Stimulated activated naive CD8-positive, alpha-beta T cell treated with anti-CD3 and anti-CD28 coated beads, Interleukin-15, Interleukin-2, amounts not matched to agents 100 U/mL and 50 U/mL, for 24 hours (primary cell): ENCODE data around the gene SRSF8.

Experiments
- ATAC-seq: fragments of 150-1000 bp; cut with Tn5 transposase; one replicate; pipeline ENCODE4 v1.10.0; 2021
- DNase-seq: peaks from one replicate; pipeline ENCODE4 v3.0.0; 2021

The SRSF8 gene

DNA sequence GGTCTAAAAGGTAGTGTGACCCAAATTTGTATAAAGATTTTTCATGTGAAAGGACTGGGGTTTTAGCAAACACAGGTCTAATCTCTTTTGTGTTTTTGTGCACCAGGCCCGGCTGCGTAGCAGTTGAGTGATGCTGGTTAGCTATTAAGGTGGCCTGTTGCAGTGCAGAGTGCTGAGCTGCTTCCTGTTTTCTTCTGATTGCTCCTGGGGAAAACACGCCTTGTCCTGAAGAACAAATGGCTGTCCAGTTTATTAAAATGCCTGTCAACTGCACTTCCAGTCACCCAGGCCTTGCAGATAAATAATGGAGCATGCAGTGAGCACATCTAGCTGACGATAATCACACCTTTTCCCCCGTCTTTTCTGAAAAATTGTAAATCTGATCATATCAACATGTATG, 1.8 kb downstream of the SRSF8 start:
- DNase-seq = peak; percentile 64

DNA sequence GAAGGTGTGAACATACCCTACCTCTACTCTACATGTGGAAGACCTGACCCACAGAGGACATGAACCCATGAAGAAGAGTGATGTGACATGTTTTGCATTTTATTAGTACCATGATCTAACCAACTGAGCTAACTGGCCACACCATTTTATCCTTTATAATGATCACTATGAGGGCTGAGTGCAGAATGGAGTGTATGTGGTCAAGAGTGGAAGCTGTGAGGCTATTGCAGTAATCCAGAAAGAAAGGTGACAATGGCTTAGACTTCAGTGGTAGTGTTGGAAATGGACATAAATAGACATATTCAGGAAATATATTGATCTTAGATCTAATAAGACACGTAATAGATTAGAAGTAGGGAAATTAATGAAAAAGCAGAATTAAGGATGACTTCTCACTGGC, 3.8 kb downstream of the SRSF8 start:
- DNase-seq (no peak), ATAC-seq (no peak)

More for the DNA sequence above, 1.8 kb downstream of the SRSF8 start:
- ATAC-seq = peak; percentile 87

DNA sequence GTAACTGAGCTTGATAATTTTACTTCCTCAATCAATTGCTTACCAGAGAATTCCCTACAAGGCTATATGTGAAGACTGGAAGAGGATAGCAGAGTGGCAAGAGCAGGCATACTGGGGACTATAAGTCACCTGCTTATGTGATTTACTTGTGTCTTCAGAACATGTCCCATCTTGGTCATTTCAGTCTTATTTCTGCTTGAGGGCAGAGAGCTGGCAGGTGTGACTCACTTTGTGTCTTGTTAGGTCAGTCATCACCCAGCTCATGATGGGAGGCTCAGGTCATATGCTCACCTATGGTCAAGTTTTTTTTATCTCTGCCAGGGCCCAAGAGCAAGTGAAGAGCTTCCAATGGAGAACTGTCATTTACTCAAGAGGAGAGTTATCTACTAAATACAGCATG, 6.2 kb downstream of the SRSF8 start:
- DNase-seq (no peak), ATAC-seq (no peak)

DNA sequence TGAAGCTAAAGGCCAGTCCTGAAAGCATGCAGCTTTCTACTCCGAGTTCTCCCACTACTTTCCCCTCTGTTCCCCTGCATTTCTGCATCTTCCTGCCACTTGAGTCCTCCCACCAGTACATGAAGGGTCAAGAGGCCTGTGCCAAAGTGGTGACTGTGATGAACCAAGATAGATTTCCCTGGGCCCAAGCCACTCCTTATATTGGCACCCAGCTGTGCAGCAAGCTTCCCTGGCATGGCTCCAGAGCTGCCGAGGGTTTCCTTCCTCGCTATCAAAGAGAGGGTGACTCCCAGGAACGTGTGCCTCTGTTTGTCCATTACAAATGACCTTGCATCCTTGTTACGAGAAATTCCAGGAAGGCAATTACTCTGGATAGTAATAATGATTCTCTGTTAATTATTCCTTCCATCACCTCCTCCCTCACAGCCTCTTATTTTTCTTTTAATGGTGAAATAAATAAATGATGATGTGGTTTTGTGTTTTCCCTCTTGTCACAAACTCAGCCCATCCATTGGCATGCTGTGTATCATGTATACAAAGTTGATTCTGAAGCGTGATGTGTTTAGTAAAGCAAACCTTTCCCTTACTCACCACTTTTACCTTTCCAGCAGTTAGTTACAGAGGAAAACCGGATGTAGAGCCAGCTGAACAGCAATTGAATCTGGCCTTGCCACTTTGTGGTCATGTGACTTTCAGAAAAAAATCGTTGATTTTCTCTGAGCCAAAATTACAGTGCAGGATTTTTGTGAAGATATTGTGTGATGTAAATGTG, 8.3 kb downstream of the SRSF8 start:
- DNase-seq = no peak
- ATAC-seq = no peak

DNA sequence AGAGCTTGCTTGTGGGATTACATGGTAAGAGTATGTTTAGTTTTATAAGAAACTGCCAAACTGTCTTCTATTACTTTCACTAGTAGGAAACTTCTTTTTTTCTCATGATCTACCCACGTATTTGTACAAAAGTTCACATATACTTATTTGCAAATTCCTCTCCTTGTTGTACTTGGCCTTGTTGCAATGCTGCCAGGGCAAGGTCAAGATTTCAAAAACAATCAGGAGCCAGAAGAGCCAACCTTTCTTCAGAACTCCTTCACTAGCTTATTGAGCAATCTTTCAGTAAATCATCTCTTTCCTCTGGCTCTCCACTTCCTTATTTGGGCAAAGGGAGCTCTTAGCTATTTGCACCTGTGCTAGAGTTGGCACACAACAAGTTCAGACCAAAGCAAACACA, 9.7 kb downstream of the SRSF8 start:
- DNase-seq = no peak
- no peak for ATAC-seq

DNA sequence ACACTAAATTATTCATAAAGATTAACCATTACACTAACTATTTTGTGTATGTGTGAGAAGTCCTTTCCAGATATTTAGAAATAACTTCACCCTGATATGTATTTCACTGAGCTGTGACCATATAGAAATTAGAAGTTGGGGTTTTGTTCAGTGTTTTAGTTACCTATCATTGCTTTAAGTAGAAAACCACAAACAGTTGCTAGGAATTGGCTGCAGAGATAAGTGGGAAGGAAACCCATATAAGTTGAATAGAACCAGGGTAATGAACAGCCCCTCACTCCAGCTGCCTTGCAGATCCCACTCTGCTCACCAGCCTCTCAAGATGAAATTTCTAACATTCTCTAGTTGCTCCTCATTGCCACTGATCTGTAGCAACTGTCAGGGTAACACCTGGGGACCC, 10.3 kb downstream of the SRSF8 start:
- ATAC-seq (no peak), DNase-seq (no peak)

DNA sequence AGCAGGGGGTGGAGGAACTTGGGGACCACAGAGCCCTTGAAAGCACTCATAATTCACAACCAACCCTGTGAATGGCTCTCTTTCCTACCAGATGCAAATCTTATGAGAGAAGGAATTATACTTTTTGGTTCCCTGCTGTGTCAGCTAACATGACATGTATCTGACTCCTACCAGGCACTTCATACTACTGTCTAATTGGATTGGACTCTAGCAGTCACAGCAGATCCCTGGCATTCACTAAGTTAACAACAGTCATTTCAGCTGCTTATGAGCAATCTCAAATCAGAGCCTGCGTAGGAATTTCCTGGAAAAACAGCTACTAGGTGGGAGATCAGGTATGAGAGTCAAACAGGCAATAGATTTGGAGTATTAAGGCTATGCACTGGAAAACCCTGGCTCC, 11.8 kb downstream of the SRSF8 start:
- no peak for DNase-seq
- ATAC-seq = no peak

DNA sequence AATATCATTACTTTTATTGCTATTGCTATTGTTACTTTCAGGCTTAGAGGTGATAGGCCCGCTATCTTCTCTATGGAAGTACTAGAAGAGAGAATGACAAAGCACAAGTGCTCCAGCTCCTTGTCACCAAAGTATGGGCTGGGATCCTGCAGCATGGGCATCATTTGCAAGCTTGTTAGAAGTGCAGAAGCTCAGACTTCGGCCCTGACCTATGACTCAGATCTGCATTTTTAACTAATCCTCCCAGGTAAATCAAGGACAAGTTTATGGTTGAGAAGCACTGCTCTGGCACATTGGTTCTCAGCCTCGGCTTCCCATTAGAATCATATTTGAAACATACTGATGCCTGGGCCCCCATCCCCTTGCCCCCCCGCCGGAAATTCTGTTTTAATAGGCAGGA, 14.3 kb downstream of the SRSF8 start:
- DNase-seq = no peak

DNA sequence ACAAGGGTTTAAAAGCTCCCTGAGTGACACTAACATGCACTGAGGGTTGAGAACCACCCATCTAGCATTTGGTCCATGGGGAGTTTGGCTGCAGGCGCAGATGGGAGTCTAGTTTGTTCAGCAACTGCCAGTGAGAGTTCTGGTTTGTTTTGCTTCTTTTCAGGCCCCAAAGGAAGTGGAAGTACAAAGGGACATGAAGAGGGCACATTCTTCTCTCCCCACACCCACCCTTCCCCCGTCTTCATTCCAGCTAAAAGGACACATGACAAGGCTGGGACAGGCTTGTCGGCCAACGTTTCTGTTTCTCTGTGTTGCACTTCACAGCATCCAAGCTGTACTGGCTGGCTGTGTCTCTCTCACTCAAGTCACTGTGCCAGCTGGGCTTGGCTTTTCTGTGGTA, 14.7 kb downstream of the SRSF8 start:
- no peak for DNase-seq
- no peak for ATAC-seq

More for the DNA sequence above, 14.3 kb downstream of the SRSF8 start:
- ATAC-seq = no peak

DNA sequence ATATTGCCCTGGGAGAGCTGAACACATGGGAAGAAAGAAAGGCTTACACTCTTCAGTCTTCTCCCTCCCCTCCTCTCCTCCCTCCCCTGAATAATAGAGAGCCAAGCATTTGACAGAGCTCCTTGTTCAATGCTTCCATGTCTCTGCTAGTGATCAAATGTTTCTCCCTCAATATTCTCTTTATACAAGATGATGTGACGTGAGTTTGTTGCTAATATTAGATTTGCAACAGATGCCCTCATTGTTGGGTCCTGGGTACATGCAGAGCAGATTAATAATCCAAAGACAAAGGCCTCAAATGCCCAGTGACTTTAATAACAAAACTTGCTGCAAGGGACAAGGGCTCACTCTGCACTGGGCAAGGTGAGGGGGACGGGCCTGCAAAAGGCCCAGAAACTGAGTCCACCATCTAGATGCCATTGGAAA, 15.9 kb downstream of the SRSF8 start:
- no peak for ATAC-seq

DNA sequence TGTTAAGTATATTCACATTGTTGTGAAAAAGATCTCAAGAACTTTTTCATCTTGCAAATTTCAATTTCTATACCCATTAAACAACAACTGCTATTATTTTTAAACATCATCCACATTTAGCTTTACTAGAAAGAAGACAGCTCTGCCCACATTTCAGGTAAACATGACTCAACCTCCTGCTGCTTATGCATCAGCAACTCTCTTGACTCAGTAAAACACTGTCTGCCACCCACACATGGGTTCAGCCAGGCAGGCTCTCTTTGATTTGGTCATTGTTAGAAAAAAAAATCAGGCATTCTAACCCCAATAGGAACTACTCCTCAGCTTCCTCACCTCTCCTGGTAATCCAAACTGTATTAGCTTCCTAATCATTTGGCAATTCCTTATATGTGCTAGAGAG, 17.8 kb downstream of the SRSF8 start:
- DNase-seq (peak; percentile 54), ATAC-seq (peak; percentile 75)

More for the DNA sequence above, 15.9 kb downstream of the SRSF8 start:
- no peak for DNase-seq

DNA sequence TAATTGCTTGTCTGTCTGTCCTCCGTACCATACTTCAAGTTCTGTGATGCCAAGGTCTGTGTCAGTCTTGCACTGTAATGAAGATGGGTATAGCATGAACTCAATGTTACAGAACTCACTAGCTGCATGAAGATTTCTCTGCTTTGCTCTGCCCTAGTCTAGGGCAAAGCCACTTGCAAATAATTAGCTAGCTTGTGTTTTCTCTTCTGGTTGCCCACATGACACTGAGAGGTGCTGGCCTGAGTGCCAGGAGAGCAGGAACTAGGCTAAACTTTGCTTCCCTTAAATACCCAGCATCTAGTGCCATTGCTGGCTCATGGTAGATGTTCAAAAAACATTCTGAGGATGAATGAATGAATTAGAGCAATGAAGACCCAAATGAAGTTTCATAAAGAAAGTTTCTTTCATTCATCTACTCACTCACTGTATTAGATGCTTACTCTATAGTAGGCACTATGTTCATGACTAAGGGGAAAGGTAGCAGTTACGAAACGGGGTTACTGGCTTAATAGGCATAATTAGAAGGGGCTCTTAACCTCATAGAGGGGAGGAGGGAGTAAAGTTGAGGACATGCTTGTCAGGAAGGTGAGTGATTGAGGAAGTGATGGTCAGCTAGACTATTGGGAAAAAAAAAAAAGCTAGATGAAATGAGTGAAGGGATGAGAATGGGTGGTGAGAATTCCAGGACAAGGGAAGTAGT, 18.5 kb downstream of the SRSF8 start:
- DNase-seq = no peak
- no peak for ATAC-seq

DNA sequence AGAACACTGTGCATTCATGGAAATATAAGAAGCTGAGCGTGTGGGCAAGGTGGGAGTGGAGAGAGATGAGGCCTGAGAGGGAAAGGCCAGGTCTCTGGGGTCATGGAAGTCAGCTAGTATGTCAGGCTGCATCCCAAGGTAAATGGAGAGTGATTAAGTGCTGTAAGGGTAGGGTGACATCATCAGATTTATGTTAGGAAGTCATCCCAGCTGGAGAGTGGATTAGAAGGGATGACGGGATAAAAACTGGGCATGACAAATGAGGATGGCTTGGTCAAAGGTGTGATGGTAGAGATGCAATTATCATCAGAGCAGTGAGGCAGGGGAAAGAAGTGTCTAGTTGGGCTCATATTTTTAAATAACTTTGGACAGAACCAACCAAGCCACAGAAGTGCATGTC, 19.4 kb downstream of the SRSF8 start:
- ATAC-seq = no peak
- no peak for DNase-seq

DNA sequence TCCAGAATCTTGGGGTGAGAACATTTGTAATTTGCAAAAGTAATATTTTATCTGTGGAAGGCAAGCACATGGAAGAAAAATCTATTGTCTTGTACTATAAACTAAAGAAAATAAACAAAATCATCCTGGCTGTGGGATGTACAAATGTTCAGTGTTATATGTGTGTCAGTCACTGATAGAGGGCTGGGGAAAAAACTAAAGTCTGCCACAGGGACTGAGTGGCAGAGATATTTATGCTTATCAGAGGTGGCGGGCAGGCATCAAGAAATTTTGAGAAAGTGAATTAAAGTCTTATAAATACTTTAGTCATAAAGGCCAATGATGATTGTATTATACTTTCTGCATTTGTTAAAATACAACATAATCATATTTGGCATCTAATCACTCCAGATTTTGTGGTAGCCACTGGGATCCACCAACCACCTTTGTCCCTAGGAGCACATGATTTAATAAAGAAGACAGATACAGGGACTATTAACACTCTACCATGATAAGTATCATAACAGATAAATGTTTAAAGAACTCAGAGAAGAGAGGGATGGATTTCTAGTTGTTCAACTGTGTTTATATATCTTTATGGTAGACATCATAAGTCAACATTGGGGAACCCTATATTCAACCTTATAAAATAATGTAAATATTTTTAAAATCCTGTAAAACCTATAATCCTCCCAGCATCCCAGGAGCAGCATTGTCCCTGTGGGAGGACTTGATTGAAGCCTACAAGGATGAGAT, 20.3 kb downstream of the SRSF8 start:
- DNase-seq (no peak), ATAC-seq (no peak)

DNA sequence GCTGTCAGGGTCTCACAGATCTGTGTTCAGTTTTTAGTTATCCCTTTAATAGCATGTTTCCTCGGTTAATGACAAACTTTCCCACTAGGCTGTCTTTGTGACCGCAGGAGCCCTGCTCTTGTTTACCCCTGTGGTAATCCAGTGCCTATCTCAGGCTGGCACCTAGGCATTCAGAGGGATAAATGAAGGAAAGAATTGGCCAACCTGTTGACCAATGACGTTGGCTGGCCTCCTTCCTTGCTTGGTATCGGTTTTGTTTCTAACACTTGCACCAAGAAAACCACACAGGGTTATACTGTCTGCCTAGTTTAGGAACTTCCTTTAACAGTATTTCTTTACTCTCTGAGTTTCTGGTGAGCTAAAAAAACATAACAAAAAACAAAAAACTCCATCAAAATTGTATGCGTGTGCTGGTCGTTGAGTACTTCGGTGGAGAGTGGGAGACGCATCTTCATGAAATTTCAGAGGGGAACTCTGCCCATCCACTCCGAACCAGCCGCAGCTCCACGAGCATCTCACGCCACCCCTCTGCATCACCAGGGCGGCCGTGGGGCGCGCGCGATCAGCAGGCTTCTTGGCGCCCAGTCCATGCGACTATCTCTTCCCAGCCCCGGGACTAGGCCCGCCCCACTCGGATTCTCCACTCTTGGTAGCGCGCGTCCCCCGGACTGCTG, 22.4 kb downstream of the SRSF8 start:
- peak; percentile 38 for ATAC-seq
- peak; percentile 26 for DNase-seq

DNA sequence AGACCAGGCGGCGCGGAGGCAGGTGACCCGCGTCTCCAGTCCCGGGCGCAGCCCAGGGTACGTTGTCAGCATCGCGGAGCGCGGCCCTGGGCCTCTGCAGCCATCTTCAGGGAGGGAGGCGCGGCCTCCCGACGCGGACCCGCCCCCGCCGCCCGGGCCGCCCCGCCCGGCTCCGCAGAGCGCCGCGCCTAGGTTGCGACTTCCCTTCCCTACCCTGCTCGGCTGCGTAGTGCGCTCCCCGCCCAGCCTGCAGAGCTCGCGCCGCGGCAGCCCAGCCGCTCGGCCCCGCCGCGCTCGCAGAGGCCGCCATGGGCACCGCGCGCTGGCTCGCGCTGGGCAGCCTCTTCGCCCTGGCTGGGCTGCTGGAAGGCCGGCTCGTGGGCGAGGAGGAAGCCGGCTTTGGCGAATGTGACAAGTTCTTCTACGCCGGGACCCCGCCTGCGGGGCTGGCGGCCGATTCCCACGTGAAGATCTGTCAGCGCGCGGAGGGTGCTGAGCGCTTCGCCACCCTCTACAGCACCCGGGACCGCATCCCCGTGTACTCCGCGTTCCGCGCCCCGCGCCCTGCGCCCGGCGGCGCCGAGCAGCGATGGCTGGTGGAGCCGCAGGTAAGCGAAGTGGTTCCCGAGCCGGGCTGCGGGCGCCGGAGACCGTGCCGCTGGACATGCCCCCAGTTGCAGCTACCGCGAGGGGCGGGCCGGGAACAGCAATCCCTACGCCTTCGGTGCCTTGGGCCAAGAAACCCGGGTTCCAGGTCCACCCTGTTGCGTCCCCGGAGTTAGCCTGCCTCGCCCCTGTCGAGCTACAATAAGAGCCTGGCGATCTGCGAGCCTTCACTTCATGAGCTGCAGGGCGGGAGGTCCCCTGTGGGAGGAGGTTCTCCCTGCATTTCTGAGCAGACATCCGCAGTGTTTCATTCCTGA, 23.2 kb downstream of the SRSF8 start, which contains the start of gene ENDOD1:
Gene ENDOD1 (plus strand): TSS at position 227 of the 923 bp plus-strand sequence. CDS start 82 bp downstream, at position 309.
- peak; percentile 93 for ATAC-seq
- peak; percentile 85 for DNase-seq

DNA sequence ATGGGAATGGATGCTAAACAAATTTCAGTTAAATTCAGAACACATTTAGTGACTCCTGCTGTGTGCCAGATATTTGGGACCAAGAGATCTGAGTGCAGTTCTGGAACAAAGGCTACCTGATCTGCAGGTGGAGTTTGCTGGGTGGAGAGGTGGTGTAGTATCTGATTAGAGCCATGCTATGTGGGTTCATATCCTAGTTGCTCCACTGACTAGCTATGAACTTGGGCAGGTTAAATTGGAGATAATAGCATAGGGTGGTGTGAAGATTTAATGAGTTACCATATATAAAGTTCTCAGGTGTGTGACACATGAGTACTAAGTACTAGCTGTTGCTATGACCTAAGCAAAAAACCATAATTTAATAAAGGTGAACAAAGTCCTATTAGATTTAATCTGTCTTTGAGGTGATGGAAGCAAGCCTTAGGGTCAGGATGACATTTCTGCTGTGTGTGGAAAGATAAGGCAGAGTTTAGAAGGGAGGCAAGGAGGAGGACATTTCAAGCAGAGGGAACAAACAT, 25.0 kb downstream of the SRSF8 start:
- DNase-seq (no peak), ATAC-seq (no peak)

DNA sequence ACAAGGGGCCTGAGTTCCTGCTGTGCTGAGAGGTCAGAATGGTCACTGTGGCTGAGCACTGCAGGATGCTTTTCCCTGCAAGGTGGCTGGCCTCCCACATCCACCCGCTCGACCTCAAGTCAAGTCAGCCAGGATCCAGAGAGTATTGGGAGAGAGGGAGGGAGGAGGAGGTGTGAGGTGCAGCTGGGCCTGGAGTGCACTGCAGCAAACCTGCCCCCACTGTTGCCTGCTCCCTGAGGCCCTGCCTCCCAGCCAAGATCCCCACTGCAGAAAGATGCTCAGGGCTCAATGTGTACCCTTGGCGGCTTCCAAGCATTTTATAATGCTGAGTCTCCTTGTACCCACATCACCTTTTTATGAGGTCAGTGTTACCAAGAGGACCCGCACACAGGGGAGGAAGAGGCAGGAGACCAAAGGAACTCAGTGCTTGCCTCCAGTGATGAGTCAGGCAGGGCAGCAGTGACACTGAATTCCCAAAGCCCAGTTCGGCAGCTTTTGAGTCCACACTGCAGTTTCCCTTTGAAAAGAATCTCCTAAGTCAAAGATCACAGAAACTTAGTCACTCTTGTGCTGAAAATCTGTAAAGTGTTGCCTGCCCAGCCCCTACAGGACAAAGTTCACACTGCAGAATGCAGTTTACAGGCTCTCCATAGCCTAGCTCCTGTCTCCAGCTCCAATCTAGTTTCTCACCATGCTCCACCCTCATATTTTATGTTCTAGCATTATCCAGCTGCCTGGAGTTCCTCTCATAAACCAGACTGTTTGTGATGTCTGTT, 26.0 kb downstream of the SRSF8 start:
- ATAC-seq (peak; percentile 19), DNase-seq (peak; percentile 49)

DNA sequence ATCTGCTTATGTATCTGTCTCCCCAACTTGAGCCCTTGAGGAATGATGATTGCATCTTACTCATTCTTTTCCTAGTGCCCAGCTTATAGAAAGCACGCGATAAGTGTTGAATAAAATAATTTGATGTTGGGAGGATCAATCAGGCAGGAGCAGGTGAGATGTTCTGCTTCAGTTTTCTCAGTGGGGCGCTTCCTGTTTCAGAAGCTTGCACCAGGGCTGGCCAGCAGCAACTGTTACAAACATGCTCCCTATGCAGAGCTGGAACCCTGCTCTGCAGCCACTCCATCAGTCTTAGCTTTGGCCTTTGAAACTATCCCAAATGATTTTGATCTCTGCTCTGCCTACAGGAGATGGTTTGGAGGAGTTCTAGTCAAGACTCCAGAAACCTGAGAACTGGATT, 26.8 kb downstream of the SRSF8 start:
- DNase-seq = no peak
- ATAC-seq = no peak
